GM12873 (cell line): Measurements from ENCODE around the gene ZBTB16.
A peak's percentile ranks its signal among the peaks of the same experiment; 100 is the strongest.

ENCODE experiments used
- CTCF ChIP-seq: IDR thresholded peaks from 2 replicates; pipeline ENCODE4 v1.5.1; 2012; ENCODE audit warnings: low read depth, mild to moderate bottlenecking, moderate library complexity, low read length, control low read depth; ENCODE audit not compliant: insufficient read depth; ENCODE audit errors: missing control alignments

The ZBTB16 gene

GRCh38 chr11:114277637-114278341, 218.3 kb downstream of the ZBTB16 start:
- no peak for TF ChIP-seq CTCF

GRCh38 chr11:114278342-114279065, 219.0 kb downstream of the ZBTB16 start:
- no peak for TF ChIP-seq CTCF

GRCh38 chr11:114279792-114280546, 220.5 kb downstream of the ZBTB16 start:
- TF ChIP-seq CTCF = no peak

- TF ChIP-seq CTCF = peak; percentile 59
Measured at GRCh38 chr11:114280696-114281095, 221.2 kb downstream of the ZBTB16 start.

- no peak for TF ChIP-seq CTCF
Measured at GRCh38 chr11:114281388-114281956, 222.0 kb downstream of the ZBTB16 start.

- TF ChIP-seq CTCF = no peak
Measured at GRCh38 chr11:114282488-114282887, 223.0 kb downstream of the ZBTB16 start.

GRCh38 chr11:114283422-114283821, 223.9 kb downstream of the ZBTB16 start:
- no peak for TF ChIP-seq CTCF
